Tibial nerve (tissue), 3 donors: ENCODE data around the gene PLXNC1.

Experiments used
- CTCF ChIP-seq, 5 experiments: fragments of 200-600 bp in 3 of 5; fragments of 450-650 bp in 2 of 5; sonication (generic) in 3 of 5; IDR thresholded peaks; one replicate each; pipeline ENCODE4 v1.5.1; 2016 to 2019; ENCODE audit warnings: antibody characterized with exemption in 5 of 5, mild to moderate bottlenecking in 3 of 5, moderate library complexity in 2 of 5
- POLR2A ChIP-seq, 2 donors: fragments of 450-650 bp; IDR thresholded peaks; one replicate each; pipeline ENCODE4 v1.6.1; 2017; ENCODE audit warnings: antibody characterized with exemption in 2 of 2, mild to moderate bottlenecking in 2 of 2, moderate library complexity in 2 of 2

- TF ChIP-seq CTCF (IDR thresholded peaks at IDR 0.05) (no peak), POLR2A (IDR thresholded peaks at IDR 0.05) (no peak)
These were observed 27.6 kb downstream of the PLXNC1 start for GRCh38 chr12:94175763-94176668.
